Stimulated activated CD4-positive, alpha-beta T cell treated with anti-CD3 and anti-CD28 coated beads, Interleukin-1b, Interleukin-23, amount 100 ng/mL, for 1 hour (primary cell): Measurements from ENCODE around the gene CORO6.

Source experiments
- DNase-seq, 2 donors: peaks; one replicate each; pipeline ENCODE4 v3.0.0-alpha.2; 2020; ENCODE audit warnings: low read depth in 2 of 2

Gene CORO6

DNA sequence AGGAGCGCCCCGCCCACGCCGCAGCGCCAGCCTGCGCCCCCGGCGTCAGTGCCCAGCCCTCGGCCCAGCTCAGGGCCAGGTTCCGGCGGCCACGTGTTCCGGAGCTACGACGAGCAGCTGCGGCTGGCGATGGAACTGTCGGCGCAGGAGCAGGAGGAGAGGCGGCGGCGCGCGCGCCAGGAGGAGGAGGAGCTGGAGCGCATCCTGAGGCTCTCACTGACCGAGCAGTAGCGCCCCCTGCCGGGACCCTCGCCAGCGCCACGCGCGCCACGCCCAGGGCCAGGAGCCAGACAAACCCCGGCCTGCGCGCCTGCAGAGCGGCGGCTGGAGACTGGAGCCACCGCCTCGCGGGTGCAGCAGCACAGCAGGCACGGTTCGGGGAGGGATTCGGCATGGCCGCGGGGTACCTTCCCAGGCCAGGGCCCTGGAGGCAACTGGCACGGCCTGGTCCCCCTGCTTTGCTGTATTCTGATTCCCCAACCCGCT, 9.3 kb downstream of the CORO6 start:
- DNase-seq: peak; percentile 81 to 95

DNA sequence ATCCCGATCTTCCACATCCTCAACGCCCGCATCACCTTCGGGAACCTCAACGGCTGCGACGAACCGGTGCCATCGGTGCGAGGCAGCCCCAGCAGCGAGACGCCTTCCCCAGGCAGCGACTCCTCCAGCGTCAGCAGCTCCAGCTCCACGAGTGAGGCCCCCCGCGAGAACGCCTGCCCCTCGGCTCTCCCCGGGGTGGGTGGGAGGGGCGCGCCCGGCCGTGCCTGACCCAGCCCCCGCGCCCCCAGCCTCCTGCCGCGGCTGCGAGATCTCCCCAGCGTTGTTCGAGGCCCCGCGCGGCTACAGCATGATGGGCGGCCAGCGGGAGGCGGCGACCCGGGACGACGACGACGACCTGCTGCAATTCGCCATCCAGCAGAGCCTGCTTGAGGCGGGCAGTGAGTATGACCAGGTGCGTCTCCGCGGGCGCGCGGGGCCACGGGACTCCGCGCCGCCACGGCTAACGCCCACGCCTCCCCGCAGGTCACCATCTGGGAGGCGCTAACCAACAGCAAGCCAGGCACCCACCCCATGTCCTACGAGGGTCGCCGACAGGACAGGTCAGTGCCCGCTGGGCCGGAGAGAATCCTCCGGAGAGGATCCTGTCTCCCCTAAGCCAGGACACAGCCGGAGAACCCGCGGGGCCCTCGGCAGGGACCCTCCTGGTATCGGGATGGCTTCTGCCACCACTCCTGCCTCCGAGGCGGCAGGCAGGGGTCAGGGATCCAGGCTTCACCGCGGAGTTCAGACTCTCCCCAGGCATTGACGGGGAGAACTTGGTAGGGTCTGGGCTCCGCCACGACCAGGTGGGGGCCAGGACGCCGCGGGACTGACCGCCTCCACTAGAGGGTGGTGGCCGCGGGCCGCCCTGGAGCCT, 10.1 kb downstream of the CORO6 start:
- no peak for DNase-seq

DNA sequence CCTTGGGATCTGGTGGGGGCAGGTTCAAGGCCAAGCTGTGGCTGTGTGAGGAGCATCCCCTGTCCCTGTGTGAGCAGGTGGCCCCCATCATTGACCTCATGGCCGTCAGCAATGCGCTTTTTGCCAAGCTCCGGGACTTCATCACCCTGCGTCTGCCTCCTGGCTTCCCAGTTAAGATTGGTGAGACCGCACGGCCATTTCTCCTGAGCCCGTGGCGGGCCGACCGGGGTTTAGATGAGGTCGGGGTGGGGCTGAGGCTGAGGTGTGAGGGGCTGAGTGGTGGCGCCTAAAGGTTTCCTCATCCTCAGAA, 10.7 kb downstream of the CORO6 start:
- no peak for DNase-seq

DNA sequence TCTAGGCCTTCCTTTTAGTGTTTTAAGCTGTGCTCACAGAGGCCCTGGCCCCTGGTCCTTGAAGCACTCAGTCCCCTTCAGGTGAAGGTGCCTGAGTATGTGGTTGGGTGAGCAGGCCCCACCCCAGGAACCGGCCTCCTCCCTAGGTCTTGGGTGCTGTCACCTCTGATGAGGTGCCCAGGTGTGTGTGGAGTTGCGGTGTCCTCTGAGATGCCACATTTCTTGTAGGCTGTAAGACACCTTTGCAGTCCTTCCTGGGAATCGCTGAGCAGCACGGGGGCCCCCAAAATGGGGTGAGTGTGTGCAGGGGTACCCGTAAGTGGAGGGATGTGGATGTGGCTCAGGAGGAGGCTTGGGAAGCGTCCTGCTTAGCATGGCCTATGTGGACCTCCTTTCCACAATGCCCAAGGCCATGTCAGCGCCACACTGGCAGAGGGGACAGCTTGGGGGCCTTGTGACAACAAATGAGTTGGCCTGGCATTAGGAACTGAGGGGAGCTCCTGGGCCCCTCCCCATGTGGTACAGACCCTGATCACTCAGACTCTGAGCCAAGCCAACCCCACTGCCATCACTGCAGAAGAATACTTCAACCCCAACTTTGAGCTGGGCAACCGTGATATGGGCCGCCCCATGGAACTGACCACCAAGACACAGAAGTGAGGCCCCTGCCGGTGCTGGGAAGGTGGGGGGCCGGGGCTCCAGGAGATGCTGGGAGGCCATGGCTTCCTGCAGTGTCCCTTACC, 11.2 kb downstream of the CORO6 start:
- DNase-seq: no peak

DNA sequence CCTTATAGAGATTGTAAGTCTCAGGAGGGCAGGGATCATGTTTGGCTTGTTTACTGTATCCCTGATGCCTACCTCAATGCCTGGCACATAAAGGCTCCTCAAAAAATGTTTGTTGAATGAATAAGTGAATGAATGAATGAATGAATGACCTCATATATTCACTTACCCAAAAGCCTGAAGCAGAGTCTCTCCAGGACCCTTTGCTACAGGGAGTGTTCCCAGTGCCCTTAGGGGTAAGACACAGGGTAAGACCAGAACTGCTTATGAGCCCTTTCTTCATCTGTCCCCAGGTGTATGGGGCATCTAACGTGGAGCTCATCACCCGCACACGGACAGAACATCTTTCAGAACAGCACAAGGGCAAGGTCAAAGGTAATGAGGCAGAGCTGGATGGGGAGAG, 12.3 kb downstream of the CORO6 start:
- no peak for DNase-seq

DNA sequence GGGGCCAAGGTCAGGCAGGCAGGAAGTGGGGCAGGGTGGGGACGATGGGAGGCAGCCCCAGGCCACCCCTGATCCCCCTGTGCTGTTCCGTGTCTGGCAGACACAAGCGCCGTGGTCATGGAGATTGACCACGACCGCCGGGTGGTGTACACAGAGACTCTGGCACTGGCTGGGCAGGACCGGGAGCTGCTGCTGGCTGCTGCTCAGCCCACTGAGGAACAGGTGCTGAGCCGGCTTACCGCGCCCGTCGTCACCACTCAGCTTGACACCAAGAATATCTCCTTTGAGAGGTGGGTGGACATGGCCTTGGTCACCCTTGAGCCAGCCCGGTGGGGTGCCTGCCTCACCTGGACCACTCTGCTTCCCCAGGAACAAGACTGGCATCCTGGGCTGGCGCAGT, 13.7 kb downstream of the CORO6 start:
- DNase-seq: no peak

- no peak for DNase-seq
Observed at GRCh38 chr17:29607557-29608195, 15.0 kb downstream of the CORO6 start.

- DNase-seq: no peak
Observed at GRCh38 chr17:29603109-29603674, 19.5 kb downstream of the CORO6 start.

DNA sequence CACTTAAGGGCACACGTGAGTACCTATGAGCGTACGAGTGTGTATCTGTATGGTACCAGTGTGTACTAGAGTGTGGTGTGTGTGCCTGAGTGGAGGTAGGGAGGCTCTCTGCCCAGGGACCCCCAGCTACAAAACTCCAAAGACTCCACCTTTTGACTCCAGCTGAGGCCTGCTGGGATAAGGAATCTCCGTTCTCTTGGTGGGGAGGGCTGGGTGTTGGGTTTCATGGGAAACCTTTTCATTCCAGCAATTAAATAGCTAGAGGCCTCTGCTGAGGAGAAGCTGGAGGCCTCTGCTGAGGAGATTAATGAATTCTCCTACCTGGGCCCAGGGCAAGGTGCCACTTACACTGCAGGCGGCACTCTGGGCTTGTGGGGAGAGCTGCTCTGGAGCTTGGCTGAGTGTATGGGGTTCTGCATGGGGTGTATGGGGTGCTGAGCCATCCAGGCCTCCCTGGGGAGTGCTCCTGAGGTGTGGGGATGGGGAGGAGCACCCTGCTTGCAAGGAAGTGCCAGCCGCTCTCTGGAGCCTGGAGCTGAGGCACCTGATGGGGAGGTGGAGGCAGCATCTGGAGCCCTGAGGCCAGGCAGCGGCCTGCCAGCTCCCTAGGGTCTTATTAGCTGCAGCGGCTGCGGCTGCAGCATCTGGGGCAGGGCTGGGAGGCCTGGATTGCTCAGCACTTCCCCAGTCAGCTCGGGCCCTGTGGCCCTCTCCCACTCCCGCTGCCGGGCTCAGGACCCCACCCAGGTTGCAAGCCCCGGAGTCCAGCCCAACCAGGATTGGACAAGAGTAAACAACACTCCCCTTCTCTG, 25.1 kb downstream of the CORO6 start:
- DNase-seq: no peak

DNA sequence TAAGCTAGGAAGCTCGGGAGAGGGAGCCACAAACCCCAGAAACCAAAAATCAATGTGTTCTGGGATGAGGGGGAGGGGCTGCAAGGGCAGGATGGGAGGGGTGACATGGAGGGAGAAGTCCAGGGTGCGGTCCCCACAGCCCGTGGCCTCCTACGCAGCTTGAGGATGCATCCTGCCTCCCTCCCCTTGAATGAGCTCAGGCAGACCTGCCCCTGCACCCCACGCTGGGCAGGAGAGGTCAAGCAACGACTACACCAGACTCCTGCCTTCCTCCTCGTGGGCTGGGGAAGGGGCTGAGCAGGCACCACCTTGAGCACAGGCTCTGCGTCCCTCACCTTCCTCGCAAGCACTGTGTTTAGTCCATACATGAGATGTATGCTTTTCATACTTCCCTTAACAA, 25.9 kb downstream of the CORO6 start:
- no peak for DNase-seq

GRCh38 chr17:29595943-29596774, 26.6 kb downstream of the CORO6 start:
- no peak for DNase-seq

- no peak for DNase-seq
Observed at GRCh38 chr17:29595107-29595942, 27.4 kb downstream of the CORO6 start.

- no peak for DNase-seq
Observed at GRCh38 chr17:29594519-29595090, 28.1 kb downstream of the CORO6 start.

- no peak for DNase-seq
Observed at GRCh38 chr17:29593591-29594518, 28.9 kb downstream of the CORO6 start.

DNA sequence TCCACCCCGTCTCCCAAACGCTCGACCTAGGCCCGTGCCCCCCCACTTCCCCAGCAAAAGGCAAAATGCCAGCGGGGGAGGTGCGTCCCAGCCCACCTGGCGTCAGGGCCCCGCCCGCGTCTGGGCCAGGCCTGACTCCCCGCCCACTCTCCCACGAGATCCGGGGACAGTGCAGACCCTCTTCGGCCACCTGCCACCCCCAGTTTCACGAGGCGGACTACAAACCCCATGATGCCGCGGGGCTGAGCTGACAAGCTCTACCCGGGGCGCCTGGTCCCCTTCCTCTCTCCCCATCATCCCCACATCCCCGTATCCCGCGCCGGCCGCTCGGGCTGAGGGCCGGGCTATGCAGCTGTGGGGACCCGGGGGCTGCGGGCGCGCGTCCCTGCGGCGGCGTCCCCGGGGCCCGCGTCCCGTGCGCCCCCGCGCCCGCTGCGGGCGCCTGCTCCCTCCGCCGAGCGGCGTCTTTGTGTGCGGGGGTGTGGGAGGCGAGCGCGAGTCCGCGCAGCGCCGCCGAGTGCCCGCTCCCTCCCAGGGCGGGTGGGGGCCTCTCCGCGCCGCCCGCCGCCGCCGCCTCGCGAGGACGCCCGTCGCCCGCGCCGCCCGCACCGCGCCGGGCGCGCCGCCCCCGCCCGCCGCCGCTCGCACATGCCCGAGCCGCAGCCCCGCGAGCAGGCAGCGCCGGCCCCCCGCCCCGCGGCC, 29.7 kb downstream of the CORO6 start, which contains the start of gene ANKRD13B:
Gene ANKRD13B, plus strand, starts transcription at position 283 of the 702 bp plus-strand sequence. CDS start 490 bp downstream, outside the sequence.
- DNase-seq: no peak

DNA sequence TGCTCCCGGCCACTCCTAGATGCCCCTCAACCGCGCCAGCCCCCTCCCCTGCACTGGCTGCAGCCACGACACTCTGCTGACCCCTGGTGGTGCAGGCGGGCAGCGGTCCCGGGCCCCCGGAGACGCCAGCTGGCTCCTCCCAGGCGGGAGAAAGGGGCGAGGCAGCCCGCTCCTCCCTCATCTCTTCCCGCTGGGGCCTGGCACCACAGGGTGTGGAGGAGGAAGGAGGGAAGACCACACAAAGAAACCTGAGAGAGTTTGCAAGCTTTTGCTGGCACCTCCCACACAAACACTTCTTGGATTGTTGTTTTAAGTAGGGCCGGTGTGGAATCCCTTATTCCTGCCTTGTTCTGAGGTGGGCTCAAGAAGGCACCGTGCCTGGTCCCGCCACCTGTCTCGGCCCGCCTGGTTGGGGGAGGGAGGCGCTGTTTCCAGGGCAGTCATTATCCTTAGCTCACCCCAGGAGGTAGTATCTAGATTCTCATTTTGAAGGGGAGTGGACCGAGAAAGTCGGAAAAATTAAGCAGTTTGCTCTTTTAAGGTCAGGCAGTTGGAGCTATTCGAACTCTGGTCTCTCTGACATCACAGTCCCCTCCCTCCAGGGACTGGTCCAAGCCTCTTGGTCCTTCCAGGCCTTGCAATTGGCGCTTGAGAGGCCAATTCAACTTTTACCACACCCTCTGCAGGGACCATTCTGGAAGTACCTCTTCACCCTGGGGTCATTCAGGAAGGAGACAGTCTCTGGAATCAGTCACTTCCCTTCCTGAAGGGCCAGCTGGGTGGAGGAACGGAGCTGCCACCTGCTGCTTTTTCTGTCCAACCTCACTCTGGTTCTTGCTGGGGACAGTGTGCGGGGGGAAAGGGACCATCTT, 30.7 kb downstream of the CORO6 start:
- peak; percentile 49 to 76 for DNase-seq
